ENCODE measurements around the gene TMEM207. TPM values are rescaled to one million over a fixed set of nuclear protein-coding genes. Genes with fewer than 3 reads are reported as not detected.

TMEM207 gene
- total RNA-seq, 3 donors from 2014 or later: not detected

DNA sequence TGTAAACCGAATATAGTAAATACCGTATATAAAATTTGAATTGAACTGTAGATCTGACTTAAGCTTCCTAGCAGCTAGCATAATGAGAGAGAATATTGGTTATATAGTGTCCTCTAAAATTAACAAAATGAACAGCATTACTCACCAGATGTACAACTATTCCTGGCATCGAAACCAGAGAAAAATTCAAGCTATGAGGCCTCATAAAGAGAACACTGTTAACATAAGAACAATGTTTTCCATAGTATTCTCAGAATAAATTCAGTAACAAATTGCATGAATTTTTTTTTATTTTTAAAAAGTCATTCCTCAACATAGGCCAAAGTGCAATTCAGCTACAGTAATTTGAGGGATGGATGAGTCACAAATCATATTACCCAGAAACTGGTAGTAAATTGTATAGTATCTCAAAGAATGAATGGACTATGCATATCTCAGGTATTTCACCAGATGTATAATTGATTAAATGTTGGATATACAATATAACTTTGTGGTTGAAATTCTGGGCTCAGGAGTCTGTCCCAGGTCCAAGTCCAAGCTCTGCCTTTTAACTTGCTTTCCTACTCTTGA, 5.0 kb downstream of the TMEM207 start:
- no peak for DNase-seq
- ATAC-seq: peak; percentile 34
- H3K4me3 ChIP-seq: no peak overlapping the region
- no peaks in the 10 kb centered on the region for H3K4me1 ChIP-seq (ENCODE audit: low read depth)
- intact Hi-C loops (cut with DNase I, micrococcal nuclease): no loop called here
- H3K36me3 ChIP-seq (ENCODE audit: low read depth): no peaks in the 10 kb centered on the region
- no peaks in the 10 kb centered on the region for H3K9me3 ChIP-seq
- TF ChIP-seq, protein P1, sequence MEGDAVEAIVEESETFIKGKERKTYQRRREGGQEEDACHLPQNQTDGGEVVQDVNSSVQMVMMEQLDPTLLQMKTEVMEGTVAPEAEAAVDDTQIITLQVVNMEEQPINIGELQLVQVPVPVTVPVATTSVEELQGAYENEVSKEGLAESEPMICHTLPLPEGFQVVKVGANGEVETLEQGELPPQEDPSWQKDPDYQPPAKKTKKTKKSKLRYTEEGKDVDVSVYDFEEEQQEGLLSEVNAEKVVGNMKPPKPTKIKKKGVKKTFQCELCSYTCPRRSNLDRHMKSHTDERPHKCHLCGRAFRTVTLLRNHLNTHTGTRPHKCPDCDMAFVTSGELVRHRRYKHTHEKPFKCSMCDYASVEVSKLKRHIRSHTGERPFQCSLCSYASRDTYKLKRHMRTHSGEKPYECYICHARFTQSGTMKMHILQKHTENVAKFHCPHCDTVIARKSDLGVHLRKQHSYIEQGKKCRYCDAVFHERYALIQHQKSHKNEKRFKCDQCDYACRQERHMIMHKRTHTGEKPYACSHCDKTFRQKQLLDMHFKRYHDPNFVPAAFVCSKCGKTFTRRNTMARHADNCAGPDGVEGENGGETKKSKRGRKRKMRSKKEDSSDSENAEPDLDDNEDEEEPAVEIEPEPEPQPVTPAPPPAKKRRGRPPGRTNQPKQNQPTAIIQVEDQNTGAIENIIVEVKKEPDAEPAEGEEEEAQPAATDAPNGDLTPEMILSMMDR (IDR thresholded peaks at IDR 0.05): no peak

- ATAC-seq (no peak), DNase-seq (no peak)
- TF ChIP-seq, protein P1 (IDR thresholded peaks at IDR 0.05): no peak
- intact Hi-C loops (cut with DNase I, micrococcal nuclease): no loop called here
- no peaks in the 10 kb centered on the region for H3K9me3 ChIP-seq
- H3K4me1 ChIP-seq (ENCODE audit: low read depth): no peaks in the 10 kb centered on the region
- H3K36me3 ChIP-seq (ENCODE audit: low read depth): no peaks in the 10 kb centered on the region
- H3K4me3 ChIP-seq: no peak overlapping the region
These were observed 5.7 kb downstream of the TMEM207 start for GRCh38 chr3:190444006-190444405.

- H3K4me3 ChIP-seq: no peak overlapping the region
- TF ChIP-seq, protein P1 (IDR thresholded peaks at IDR 0.05): no peak
- ATAC-seq (no peak), DNase-seq (no peak)
- H3K9me3 ChIP-seq: no peaks in the 10 kb centered on the region
- no peaks in the 10 kb centered on the region for H3K4me1 ChIP-seq (ENCODE audit: low read depth)
- no peaks in the 10 kb centered on the region for H3K36me3 ChIP-seq (ENCODE audit: low read depth)
- intact Hi-C loops (cut with DNase I, micrococcal nuclease): no loop called here
These were observed 6.4 kb downstream of the TMEM207 start for GRCh38 chr3:190443257-190443656.

GRCh38 chr3:190442240-190442639, 7.5 kb downstream of the TMEM207 start:
- Histone ChIP-seq H3K9me3 (no peaks in the 10 kb centered on the region), H3K4me1 (ENCODE audit: low read depth) (no peaks in the 10 kb centered on the region), H3K4me3 (no peak overlapping the region), H3K36me3 (ENCODE audit: low read depth) (no peaks in the 10 kb centered on the region)
- ATAC-seq (no peak), DNase-seq (no peak)
- TF ChIP-seq, protein P1 (IDR thresholded peaks at IDR 0.05): no peak
- intact Hi-C loops (cut with DNase I, micrococcal nuclease): no loop called here

GRCh38 chr3:190436331-190436730, 13.4 kb downstream of the TMEM207 start:
- intact Hi-C loops (cut with DNase I, micrococcal nuclease): no loop called here
- Histone ChIP-seq H3K4me1 (ENCODE audit: low read depth) (no peaks in the 10 kb centered on the region), H3K9me3 (no peaks in the 10 kb centered on the region), H3K4me3 (no peak overlapping the region), H3K36me3 (ENCODE audit: low read depth) (no peaks in the 10 kb centered on the region)
- DNase-seq (no peak), ATAC-seq (no peak)
- TF ChIP-seq, protein P1 (IDR thresholded peaks at IDR 0.05): no peak

- H3K4me1 ChIP-seq (ENCODE audit: low read depth): no peaks in the 10 kb centered on the region
- no peaks in the 10 kb centered on the region for H3K9me3 ChIP-seq
- no peak for DNase-seq
- no peak overlapping the region for H3K4me3 ChIP-seq
- no peak for ATAC-seq
- no peaks in the 10 kb centered on the region for H3K36me3 ChIP-seq (ENCODE audit: low read depth)
- intact Hi-C loops (cut with DNase I, micrococcal nuclease): no loop called here
- TF ChIP-seq, protein P1 (IDR thresholded peaks at IDR 0.05): no peak
These were observed 14.1 kb downstream of the TMEM207 start for GRCh38 chr3:190435618-190436017.
